ENCODE measurements around the gene KIF5A.

Gene KIF5A

DNA sequence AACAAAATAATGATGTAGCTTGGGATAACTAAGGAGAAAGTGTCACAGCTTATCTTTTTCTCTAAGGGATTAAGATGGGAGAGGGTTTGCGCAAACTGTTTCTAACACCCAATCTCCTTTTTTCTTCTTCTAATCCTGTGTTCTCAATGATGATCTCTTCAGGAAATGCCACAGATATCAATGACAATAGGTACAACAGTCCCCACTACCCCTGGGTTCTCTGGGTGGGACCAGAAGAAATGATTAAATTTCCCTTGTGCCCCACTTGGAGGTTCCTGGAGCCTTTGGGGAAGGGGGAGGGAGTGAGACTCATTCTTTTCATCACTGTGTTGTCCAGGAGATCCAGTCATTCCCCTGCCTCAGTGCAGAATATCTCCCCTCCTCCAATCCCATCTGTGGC, 32.6 kb downstream of the KIF5A start:
- no CpG with 5 or more reads among the region's 1 CpG for WGBS, 2 donors (ENCODE audit: extremely low coverage in 2 of 2, insufficient read length in 2 of 2, insufficient replicate concordance in 1 of 2)
- Histone ChIP-seq H2BK120ac (ENCODE audit: low read depth, low read length) (no peak overlapping the region), H3K9me3 (replicated peaks in 1 of 2; ENCODE audit: control insufficient read depth in 2 of 2, insufficient read depth in 1 of 2, low read depth in 1 of 2, low read length in 2 of 2) (no peaks in the 10 kb centered on the region), H3K4me2 (ENCODE audit: insufficient read depth, low read length, poor library complexity, severe bottlenecking) (no peak overlapping the region), H3K9ac (ENCODE audit: low read depth, low read length, poor library complexity) (no peak overlapping the region), H2AK5ac (ENCODE audit: low read depth, low read length) (no peak overlapping the region), H2BK12ac (ENCODE audit: low read length) (no peak overlapping the region), H3K27ac (replicated peaks; ENCODE audit: low read length) (no peak overlapping the region), H3K36me3 (replicated peaks in 1 of 2; ENCODE audit: control insufficient read depth in 2 of 2, insufficient read depth in 2 of 2, low read length in 2 of 2) (peaks cover 16 to 23% of the 10 kb centered on the region in 2 donors), H3K4me3 (ENCODE audit: low read length in 2 of 2) (no peak overlapping the region), H3K18ac (ENCODE audit: low read length) (no peak overlapping the region), H3K79me1 (ENCODE audit: low read depth, low read length) (no peaks in the 10 kb centered on the region), H2BK5ac (ENCODE audit: low read length) (no peak overlapping the region), H2AFZ (ENCODE audit: low read length) (no peak overlapping the region), H3K27me3 (ENCODE audit: control insufficient read depth in 3 of 3, insufficient read depth in 3 of 3, low read depth in 1 of 3, low read length in 3 of 3) (no peaks in the 10 kb centered on the region), H3K14ac (ENCODE audit: low read length) (no peak overlapping the region), H4K91ac (ENCODE audit: low read depth, low read length, poor library complexity) (no peak overlapping the region), H3K4me1 (ENCODE audit: control insufficient read depth in 2 of 2, insufficient read depth in 1 of 2, low read depth in 1 of 2, low read length in 2 of 2) (no peaks in the 10 kb centered on the region), H4K8ac (ENCODE audit: low read depth, low read length) (no peak overlapping the region), H3K23ac (ENCODE audit: low read depth, low read length, poor library complexity) (no peak overlapping the region), H2BK15ac (ENCODE audit: low read length) (no peak overlapping the region), H3K4ac (ENCODE audit: low read length) (no peak overlapping the region)
- DNase-seq (ENCODE audit: low spot score): no peak

- no peak overlapping the region for H2AK5ac ChIP-seq (ENCODE audit: low read depth, low read length)
- H3K4me3 ChIP-seq (ENCODE audit: low read length in 2 of 2): no peak overlapping the region
- no peak overlapping the region for H3K14ac ChIP-seq (ENCODE audit: low read length)
- H3K79me1 ChIP-seq (ENCODE audit: low read depth, low read length): no peaks in the 10 kb centered on the region
- H3K9ac ChIP-seq (ENCODE audit: low read depth, low read length, poor library complexity): no peak overlapping the region
- no peaks in the 10 kb centered on the region for H3K27me3 ChIP-seq (ENCODE audit: control insufficient read depth in 3 of 3, insufficient read depth in 3 of 3, low read depth in 1 of 3, low read length in 3 of 3)
- DNase-seq (ENCODE audit: low spot score): peak; percentile 74
- no peak overlapping the region for H3K27ac ChIP-seq (replicated peaks; ENCODE audit: low read length)
- H2BK120ac ChIP-seq (ENCODE audit: low read depth, low read length): no peak overlapping the region
- no peak overlapping the region for H3K23ac ChIP-seq (ENCODE audit: low read depth, low read length, poor library complexity)
- no peak overlapping the region for H3K4me2 ChIP-seq (ENCODE audit: insufficient read depth, low read length, poor library complexity, severe bottlenecking)
- no peak overlapping the region for H2BK15ac ChIP-seq (ENCODE audit: low read length)
- H4K8ac ChIP-seq (ENCODE audit: low read depth, low read length): no peak overlapping the region
- H2BK12ac ChIP-seq (ENCODE audit: low read length): no peak overlapping the region
- no CpG with 5 or more reads among the region's 13 CpGs for WGBS, 2 donors (ENCODE audit: extremely low coverage in 2 of 2, insufficient read length in 2 of 2, insufficient replicate concordance in 1 of 2)
- H3K4ac ChIP-seq (ENCODE audit: low read length): no peak overlapping the region
- H4K91ac ChIP-seq (ENCODE audit: low read depth, low read length, poor library complexity): no peak overlapping the region
- peaks cover 15 to 16% of the 10 kb centered on the region in 2 donors for H3K36me3 ChIP-seq (replicated peaks in 1 of 2; ENCODE audit: control insufficient read depth in 2 of 2, insufficient read depth in 2 of 2, low read length in 2 of 2)
- H2BK5ac ChIP-seq (ENCODE audit: low read length): no peak overlapping the region
- H2AFZ ChIP-seq (ENCODE audit: low read length): no peak overlapping the region
- no peak overlapping the region for H3K18ac ChIP-seq (ENCODE audit: low read length)
- no peaks in the 10 kb centered on the region for H3K9me3 ChIP-seq (replicated peaks in 1 of 2; ENCODE audit: control insufficient read depth in 2 of 2, insufficient read depth in 1 of 2, low read depth in 1 of 2, low read length in 2 of 2)
- H3K4me1 ChIP-seq (ENCODE audit: control insufficient read depth in 2 of 2, insufficient read depth in 1 of 2, low read depth in 1 of 2, low read length in 2 of 2): no peaks in the 10 kb centered on the region
These were observed 33.4 kb downstream of the KIF5A start for GRCh38 chr12:57583008-57583831.

GRCh38 chr12:57584050-57584449, 34.2 kb downstream of the KIF5A start:
- Histone ChIP-seq H2BK5ac (ENCODE audit: low read length) (no peak overlapping the region), H2BK120ac (ENCODE audit: low read depth, low read length) (no peak overlapping the region), H3K23ac (ENCODE audit: low read depth, low read length, poor library complexity) (no peak overlapping the region), H3K4ac (ENCODE audit: low read length) (no peak overlapping the region), H4K91ac (ENCODE audit: low read depth, low read length, poor library complexity) (no peak overlapping the region), H2BK15ac (ENCODE audit: low read length) (no peak overlapping the region), H3K36me3 (replicated peaks in 1 of 2; ENCODE audit: control insufficient read depth in 2 of 2, insufficient read depth in 2 of 2, low read length in 2 of 2) (peaks cover 11 to 13% of the 10 kb centered on the region in 2 donors), H2AFZ (ENCODE audit: low read length) (no peak overlapping the region), H3K9me3 (replicated peaks in 1 of 2; ENCODE audit: control insufficient read depth in 2 of 2, insufficient read depth in 1 of 2, low read depth in 1 of 2, low read length in 2 of 2) (no peaks in the 10 kb centered on the region), H3K4me3 (ENCODE audit: low read length in 2 of 2) (no peak overlapping the region), H3K27me3 (ENCODE audit: control insufficient read depth in 3 of 3, insufficient read depth in 3 of 3, low read depth in 1 of 3, low read length in 3 of 3) (no peaks in the 10 kb centered on the region), H3K27ac (replicated peaks; ENCODE audit: low read length) (no peak overlapping the region), H3K79me1 (ENCODE audit: low read depth, low read length) (no peaks in the 10 kb centered on the region), H4K8ac (ENCODE audit: low read depth, low read length) (no peak overlapping the region), H3K9ac (ENCODE audit: low read depth, low read length, poor library complexity) (no peak overlapping the region), H3K14ac (ENCODE audit: low read length) (no peak overlapping the region), H2AK5ac (ENCODE audit: low read depth, low read length) (no peak overlapping the region), H3K4me2 (ENCODE audit: insufficient read depth, low read length, poor library complexity, severe bottlenecking) (no peak overlapping the region), H3K4me1 (ENCODE audit: control insufficient read depth in 2 of 2, insufficient read depth in 1 of 2, low read depth in 1 of 2, low read length in 2 of 2) (no peaks in the 10 kb centered on the region), H2BK12ac (ENCODE audit: low read length) (no peak overlapping the region), H3K18ac (ENCODE audit: low read length) (no peak overlapping the region)
- no peak for DNase-seq (ENCODE audit: low spot score)
- no CpG with 5 or more reads among the region's 2 CpGs for WGBS, 2 donors (ENCODE audit: extremely low coverage in 2 of 2, insufficient read length in 2 of 2, insufficient replicate concordance in 1 of 2)

DNA sequence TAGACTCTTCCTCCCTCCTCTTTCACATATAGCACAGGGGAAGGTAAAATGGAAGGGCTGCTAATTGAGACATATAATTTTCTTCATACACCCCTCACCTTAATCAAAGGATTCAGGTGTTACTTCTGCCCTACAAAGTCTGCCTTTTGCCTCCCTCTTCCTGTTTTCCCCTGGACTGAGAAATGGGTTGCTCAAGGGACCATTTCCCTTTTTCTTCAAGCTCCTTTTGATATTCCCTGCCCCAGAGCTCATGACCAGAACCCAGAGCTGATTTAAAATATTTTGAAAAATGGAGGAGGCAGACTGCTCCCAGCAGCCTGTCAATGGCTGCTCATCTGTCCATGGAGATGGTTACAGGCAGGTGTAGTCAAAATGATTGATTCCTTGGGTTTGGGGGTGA, 34.8 kb downstream of the KIF5A start:
- Histone ChIP-seq H3K27me3 (ENCODE audit: control insufficient read depth in 3 of 3, insufficient read depth in 3 of 3, low read depth in 1 of 3, low read length in 3 of 3) (no peaks in the 10 kb centered on the region), H4K8ac (ENCODE audit: low read depth, low read length) (no peak overlapping the region), H4K91ac (ENCODE audit: low read depth, low read length, poor library complexity) (no peak overlapping the region), H3K4me1 (ENCODE audit: control insufficient read depth in 2 of 2, insufficient read depth in 1 of 2, low read depth in 1 of 2, low read length in 2 of 2) (no peaks in the 10 kb centered on the region), H3K36me3 (replicated peaks in 1 of 2; ENCODE audit: control insufficient read depth in 2 of 2, insufficient read depth in 2 of 2, low read length in 2 of 2) (peaks cover 11 to 13% of the 10 kb centered on the region in 2 donors), H3K18ac (ENCODE audit: low read length) (no peak overlapping the region), H2BK12ac (ENCODE audit: low read length) (no peak overlapping the region), H2BK120ac (ENCODE audit: low read depth, low read length) (no peak overlapping the region), H3K14ac (ENCODE audit: low read length) (no peak overlapping the region), H3K4me3 (ENCODE audit: low read length in 2 of 2) (no peak overlapping the region), H3K4me2 (ENCODE audit: insufficient read depth, low read length, poor library complexity, severe bottlenecking) (no peak overlapping the region), H2AK5ac (ENCODE audit: low read depth, low read length) (no peak overlapping the region), H3K79me1 (ENCODE audit: low read depth, low read length) (no peaks in the 10 kb centered on the region), H3K9me3 (replicated peaks in 1 of 2; ENCODE audit: control insufficient read depth in 2 of 2, insufficient read depth in 1 of 2, low read depth in 1 of 2, low read length in 2 of 2) (no peaks in the 10 kb centered on the region), H3K27ac (replicated peaks; ENCODE audit: low read length) (no peak overlapping the region), H3K23ac (ENCODE audit: low read depth, low read length, poor library complexity) (no peak overlapping the region), H3K4ac (ENCODE audit: low read length) (no peak overlapping the region), H2BK5ac (ENCODE audit: low read length) (no peak overlapping the region), H2BK15ac (ENCODE audit: low read length) (no peak overlapping the region), H3K9ac (ENCODE audit: low read depth, low read length, poor library complexity) (no peak overlapping the region), H2AFZ (ENCODE audit: low read length) (no peak overlapping the region)
- no peak for DNase-seq (ENCODE audit: low spot score)

All from neuronal stem cell (in vitro differentiated cells).